GM21619 (cell line): ENCODE measurements around the gene MAP7.

Experiments
- ATAC-seq: cut with Tn5 transposase; IDR thresholded peaks from one replicate; pipeline ENCODE4 v1.9.1; 2021; ENCODE audit not compliant: unreplicated experiment

Gene MAP7

DNA sequence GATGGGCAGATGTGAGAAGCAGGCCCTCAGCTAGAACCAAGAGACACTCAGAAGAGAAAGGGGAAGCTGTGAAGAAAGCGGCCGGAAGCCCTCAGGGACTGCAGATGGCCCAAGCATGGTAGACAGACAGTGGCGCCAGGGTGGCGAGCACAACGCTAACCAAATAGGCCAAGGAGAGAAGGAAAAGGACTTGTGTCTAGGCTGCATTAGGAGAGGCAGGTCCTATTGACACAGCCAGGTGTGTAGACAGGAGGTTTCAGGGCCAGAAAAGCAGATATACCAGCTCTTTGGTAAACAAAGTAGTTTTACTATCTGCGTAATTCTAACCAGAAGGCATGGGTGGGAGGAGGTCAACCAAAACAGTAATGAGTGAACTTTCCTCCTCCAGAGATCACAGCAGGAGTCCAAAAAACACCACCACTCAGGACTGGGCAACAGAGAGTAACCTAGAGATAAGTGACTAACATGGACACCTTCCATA is 15.8 kb upstream of the MAP7 start:
- no peak for ATAC-seq

- no peak for ATAC-seq
These were observed 14.0 kb upstream of the MAP7 start for GRCh38 chr6:136564180-136564579.

GRCh38 chr6:136563386-136564152 is 13.3 kb upstream of the MAP7 start:
- ATAC-seq: no peak

GRCh38 chr6:136562211-136562610 is 12.0 kb upstream of the MAP7 start:
- ATAC-seq: no peak

DNA sequence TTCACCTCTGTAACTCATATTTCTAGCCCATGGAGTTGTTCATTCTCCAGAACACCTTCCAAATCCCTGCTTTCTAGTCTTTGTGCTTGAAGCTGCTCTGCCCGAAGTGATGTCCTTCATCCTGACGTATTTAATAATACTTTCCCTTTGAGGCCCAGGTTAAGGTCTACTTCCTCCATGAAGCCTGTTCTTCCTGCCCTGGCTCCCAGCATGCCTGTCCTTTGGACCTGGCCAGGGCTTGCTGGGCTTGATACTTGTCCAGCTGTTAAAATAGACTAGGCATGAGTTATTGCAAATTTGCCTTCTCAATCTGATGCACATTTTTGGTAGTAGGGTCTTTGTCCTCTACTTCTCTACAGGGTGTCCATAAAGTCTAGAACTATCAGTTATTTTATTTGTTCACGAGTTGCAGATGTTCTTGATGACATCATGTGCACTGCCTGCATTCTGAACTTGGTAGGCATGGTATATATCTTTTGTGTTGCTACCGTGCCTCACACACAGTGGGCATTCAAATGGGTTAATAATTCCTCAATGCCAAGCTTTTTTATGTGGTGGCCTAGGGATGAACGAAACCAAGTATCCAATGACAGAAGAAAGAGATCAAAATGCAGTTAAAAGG is 3.1 kb upstream of the MAP7 start:
- ATAC-seq: no peak

GRCh38 chr6:136552054-136552453 is 1.8 kb upstream of the MAP7 start:
- no peak for ATAC-seq

DNA sequence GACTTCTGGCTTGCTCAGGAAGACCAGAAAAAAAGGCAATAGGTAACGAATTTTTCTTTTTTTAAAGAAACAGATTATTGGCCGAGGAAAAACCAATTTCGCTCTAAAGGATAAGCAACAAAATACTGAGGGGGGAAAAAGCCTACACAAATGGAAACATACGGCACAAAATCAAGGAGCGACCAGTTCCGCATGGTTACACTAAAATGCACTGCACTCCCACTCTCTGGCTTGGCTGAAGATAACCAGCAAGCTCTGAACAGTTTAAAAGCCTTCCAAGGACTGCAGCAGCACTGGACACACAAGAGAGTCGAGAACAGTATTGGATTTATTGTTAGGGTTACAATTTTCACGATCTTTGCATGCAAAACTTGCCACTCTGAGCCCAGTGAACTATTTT is 881 bp upstream of the MAP7 start:
- no peak for ATAC-seq

- ATAC-seq: peak; percentile 60
These were observed 235 bp downstream of the MAP7 start for GRCh38 chr6:136550045-136550329.

GRCh38 chr6:136549300-136550044 is 750 bp downstream of the MAP7 start:
- ATAC-seq: no peak

DNA sequence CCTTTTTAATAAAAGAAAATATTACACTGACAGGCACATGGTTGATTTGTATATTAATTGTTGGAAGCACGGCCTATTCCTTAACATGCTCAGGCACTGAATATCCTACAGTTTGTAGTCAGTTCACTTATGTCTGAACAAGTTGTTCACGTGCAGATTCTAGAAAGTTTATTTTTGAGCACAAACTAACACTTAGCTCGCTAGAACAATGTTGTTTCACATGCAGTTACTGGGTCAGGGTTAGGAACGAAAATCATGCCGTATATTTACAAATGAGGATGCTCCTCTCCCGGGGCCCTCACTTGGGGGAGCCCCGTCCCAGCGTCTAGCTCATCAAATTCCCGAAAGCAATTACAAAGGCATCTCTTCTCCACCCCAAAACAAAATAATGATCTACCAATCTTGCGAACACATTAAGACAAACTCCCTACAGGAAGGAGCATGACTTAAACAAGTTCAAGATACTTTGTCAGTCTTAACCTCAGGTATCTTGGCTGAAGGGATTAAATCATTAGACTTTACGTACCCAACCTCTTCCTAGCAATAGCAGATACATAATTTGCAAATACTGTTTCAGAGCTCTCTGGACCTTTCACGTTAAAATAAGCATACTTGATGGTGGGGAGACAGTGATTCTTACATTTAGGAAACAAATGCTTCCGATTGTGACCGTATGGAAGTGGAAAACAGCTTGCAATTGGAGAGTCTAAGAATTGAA is 1.5 kb downstream of the MAP7 start:
- no peak for ATAC-seq

DNA sequence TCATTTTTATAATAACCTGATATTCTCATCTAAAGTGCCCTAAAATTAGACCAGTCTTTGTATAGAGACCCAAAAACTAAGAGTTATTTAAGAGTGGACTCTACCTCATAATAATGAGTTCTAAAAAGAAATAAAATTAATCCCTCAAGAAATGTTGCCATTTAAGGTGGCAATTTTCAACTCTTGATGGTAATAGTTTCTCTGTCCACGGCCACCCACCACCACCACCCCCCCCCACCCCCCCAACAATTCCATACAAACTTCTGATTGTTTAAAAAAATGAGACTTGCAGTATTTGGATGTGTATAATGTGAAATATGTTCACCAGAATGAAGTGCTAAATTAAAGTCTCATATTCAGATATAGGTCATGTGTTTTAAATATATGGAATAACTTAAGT is 2.4 kb downstream of the MAP7 start:
- no peak for ATAC-seq

- no peak for ATAC-seq
These were observed 2.9 kb downstream of the MAP7 start for GRCh38 chr6:136547336-136547735.

- no peak for ATAC-seq
These were observed 3.9 kb downstream of the MAP7 start for GRCh38 chr6:136546331-136546730.

- ATAC-seq: no peak
These were observed 5.9 kb downstream of the MAP7 start for GRCh38 chr6:136544326-136544725.

DNA sequence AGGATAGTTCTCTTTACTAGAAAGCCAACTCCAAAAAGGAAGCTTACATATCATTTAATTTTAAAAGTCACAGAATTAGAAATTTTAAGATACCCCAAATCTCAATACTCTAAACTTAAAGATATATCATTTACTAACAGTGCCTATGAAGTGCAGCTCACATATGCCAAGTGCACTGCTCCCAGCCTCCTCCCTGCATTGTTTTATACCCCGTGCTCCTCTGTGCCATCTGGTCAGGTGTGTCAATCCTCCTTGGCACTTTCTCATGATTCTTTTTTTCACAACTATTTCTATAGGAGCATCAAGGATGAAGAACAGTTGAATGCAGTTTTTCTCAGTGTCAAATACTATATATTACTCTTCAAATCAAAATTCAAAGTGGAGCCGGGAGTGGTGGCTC is 8.8 kb downstream of the MAP7 start:
- no peak for ATAC-seq

GRCh38 chr6:136539967-136540652 is 10.1 kb downstream of the MAP7 start:
- no peak for ATAC-seq

- ATAC-seq: no peak
These were observed 11.4 kb downstream of the MAP7 start for GRCh38 chr6:136538836-136539235.

DNA sequence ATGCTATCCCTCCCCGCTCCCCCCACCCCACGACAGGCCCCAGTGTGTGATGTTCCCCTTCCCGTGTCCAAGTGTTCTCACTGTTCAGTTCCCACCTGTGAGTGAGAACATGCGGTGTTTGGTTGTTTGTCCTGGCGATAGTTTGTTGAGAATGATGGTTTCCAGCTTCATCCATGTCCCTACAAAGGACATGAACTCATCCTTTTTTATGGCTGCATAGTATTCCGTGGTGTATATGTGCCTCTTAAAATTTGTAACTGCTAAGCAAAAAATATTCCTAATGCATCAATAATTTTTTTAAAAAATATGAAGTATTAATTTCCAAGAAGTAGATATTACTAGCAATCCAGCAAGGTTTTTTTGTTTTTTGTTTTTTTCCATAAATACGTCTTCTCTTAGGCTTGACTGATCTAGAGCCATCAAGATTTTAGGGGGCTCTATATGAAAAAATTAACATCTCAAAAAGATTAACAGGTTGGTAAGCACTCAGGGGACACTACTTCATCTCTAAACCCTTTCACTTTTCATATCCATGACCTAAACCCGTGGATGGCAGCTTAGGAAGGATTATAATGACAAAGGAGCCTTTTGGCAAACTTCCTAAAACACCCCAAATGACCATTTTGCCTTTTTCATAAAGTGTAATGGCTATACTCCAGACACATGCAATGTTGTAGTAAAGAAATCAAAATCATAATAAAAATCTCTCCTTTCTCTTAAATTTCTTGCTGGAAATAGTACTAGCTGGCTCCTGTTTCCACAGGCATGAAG is 14.2 kb downstream of the MAP7 start:
- no peak for ATAC-seq

GRCh38 chr6:136535017-136535765 is 15.0 kb downstream of the MAP7 start:
- ATAC-seq: no peak
